GM19452 (cell line): ENCODE measurements around the gene KSR1.

ENCODE experiments used
- ATAC-seq: cut with Tn5 transposase; IDR thresholded peaks from one replicate; pipeline ENCODE4 v1.9.1; 2021; ENCODE audit not compliant: unreplicated experiment

KSR1 gene

GRCh38 chr17:27603421-27603770, 147.1 kb downstream of the KSR1 start:
- no peak for ATAC-seq

GRCh38 chr17:27603880-27604794, 147.9 kb downstream of the KSR1 start:
- ATAC-seq: no peak

- no peak for ATAC-seq
These were observed 149.2 kb downstream of the KSR1 start for GRCh38 chr17:27605409-27605808.

GRCh38 chr17:27607521-27608091, 151.4 kb downstream of the KSR1 start:
- ATAC-seq: no peak

- no peak for ATAC-seq
These were observed 152.3 kb downstream of the KSR1 start for GRCh38 chr17:27608328-27609230.

- ATAC-seq: no peak
These were observed 153.5 kb downstream of the KSR1 start for GRCh38 chr17:27609611-27610303.

- no peak for ATAC-seq
These were observed 154.0 kb downstream of the KSR1 start for GRCh38 chr17:27610304-27610677.

GRCh38 chr17:27612160-27612770, 156.0 kb downstream of the KSR1 start:
- no peak for ATAC-seq

- ATAC-seq: no peak
These were observed 157.2 kb downstream of the KSR1 start for GRCh38 chr17:27613433-27613832.

- ATAC-seq: no peak
These were observed 158.9 kb downstream of the KSR1 start for GRCh38 chr17:27615121-27615520.

- ATAC-seq: no peak
These were observed 160.2 kb downstream of the KSR1 start for GRCh38 chr17:27616414-27616813.

GRCh38 chr17:27618417-27618816, 162.2 kb downstream of the KSR1 start:
- ATAC-seq: no peak

- no peak for ATAC-seq
These were observed 164.5 kb downstream of the KSR1 start for GRCh38 chr17:27620721-27621120.

- ATAC-seq: no peak
These were observed 165.3 kb downstream of the KSR1 start for GRCh38 chr17:27621536-27621935.

GRCh38 chr17:27621942-27622559, 165.8 kb downstream of the KSR1 start:
- ATAC-seq: no peak

GRCh38 chr17:27622986-27623385, 166.7 kb downstream of the KSR1 start:
- no peak for ATAC-seq

GRCh38 chr17:27623614-27624013, 167.4 kb downstream of the KSR1 start:
- ATAC-seq: no peak

- ATAC-seq: no peak
These were observed 168.3 kb downstream of the KSR1 start for GRCh38 chr17:27624539-27624938.

- no peak for ATAC-seq
These were observed 169.6 kb downstream of the KSR1 start for GRCh38 chr17:27625856-27626255.

GRCh38 chr17:27627514-27627913, 171.3 kb downstream of the KSR1 start:
- no peak for ATAC-seq
